ENCODE measurements around the gene STK11IP.

Gene STK11IP, protein sequence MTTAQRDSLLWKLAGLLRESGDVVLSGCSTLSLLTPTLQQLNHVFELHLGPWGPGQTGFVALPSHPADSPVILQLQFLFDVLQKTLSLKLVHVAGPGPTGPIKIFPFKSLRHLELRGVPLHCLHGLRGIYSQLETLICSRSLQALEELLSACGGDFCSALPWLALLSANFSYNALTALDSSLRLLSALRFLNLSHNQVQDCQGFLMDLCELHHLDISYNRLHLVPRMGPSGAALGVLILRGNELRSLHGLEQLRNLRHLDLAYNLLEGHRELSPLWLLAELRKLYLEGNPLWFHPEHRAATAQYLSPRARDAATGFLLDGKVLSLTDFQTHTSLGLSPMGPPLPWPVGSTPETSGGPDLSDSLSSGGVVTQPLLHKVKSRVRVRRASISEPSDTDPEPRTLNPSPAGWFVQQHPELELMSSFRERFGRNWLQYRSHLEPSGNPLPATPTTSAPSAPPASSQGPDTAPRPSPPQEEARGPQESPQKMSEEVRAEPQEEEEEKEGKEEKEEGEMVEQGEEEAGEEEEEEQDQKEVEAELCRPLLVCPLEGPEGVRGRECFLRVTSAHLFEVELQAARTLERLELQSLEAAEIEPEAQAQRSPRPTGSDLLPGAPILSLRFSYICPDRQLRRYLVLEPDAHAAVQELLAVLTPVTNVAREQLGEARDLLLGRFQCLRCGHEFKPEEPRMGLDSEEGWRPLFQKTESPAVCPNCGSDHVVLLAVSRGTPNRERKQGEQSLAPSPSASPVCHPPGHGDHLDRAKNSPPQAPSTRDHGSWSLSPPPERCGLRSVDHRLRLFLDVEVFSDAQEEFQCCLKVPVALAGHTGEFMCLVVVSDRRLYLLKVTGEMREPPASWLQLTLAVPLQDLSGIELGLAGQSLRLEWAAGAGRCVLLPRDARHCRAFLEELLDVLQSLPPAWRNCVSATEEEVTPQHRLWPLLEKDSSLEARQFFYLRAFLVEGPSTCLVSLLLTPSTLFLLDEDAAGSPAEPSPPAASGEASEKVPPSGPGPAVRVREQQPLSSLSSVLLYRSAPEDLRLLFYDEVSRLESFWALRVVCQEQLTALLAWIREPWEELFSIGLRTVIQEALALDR

DNA sequence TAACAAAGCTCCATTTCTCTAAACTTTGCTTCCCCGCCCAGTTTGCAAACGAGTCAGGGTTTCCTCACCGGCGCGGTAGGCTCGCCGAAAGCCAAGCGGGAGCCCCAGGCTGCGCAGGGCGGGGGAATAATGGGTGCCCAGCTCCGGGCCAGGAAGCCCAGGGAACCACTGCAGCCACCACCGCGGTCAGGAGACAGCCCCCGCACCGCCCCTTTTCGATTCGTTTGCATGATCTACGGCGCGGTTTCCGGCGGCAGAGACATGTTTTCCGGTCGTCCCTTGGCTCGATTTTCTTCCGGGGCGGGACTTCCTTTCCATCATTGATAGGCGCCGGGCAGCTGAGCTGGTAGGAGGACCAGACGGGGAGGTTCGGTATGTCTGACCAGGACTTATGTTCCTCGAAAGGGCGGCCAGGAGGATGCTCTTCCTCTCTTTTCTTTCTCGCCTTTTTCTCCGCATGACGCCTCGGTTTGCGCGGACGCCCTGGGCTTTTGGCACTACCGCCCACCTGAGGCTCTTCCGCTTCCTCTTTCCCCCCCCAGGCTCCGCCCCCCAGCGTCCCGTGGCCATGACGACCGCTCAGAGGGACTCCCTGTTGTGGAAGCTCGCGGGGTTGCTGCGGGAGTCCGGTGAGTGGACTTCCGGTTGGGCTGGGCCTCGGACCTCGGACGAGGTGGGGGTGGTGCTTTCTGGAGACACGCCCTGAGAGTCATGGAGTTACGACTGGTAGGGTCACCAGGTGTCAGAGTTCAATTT, at the start of gene STK11IP:
Gene STK11IP, plus strand, starts transcription at position 306 of the 756 bp plus-strand sequence. Its CDS starts 263 bp downstream, at position 569.
- TF ChIP-seq CTCF (conservative IDR thresholded peaks at IDR 0.05; ENCODE audit: low read length) = no peak
- peak; percentile 96 for DNase-seq (ENCODE audit: low read depth)
- H3K4me3 ChIP-seq (ENCODE audit: low read length) = peak within 1 kb of the TSS; percentile 95

DNA sequence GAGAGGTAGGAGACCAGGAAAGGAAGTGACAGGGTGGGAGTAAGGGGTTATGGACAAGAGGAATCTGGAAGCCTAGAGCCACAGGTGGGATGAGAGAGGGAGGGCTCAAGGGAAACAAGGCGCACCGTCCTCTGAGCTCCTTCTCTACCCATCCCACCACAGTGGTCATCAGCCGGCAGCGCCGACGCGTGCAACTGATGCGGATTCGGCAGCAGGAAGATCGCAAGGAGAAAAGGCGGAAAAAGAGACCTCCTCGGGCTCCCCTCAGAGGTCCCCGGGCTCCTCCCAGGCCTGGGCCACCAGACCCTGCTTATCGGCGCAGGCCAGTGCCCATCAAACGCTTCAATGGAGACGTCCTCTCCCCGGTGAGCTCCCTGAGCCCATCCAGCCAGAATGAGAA, 48.7 kb upstream of the STK11IP start:
- DNase-seq (ENCODE audit: low read depth) = no peak
- no peak for TF ChIP-seq CTCF (conservative IDR thresholded peaks at IDR 0.05; ENCODE audit: low read length)
- no peak overlapping the region for H3K4me3 ChIP-seq (ENCODE audit: low read length)

DNA sequence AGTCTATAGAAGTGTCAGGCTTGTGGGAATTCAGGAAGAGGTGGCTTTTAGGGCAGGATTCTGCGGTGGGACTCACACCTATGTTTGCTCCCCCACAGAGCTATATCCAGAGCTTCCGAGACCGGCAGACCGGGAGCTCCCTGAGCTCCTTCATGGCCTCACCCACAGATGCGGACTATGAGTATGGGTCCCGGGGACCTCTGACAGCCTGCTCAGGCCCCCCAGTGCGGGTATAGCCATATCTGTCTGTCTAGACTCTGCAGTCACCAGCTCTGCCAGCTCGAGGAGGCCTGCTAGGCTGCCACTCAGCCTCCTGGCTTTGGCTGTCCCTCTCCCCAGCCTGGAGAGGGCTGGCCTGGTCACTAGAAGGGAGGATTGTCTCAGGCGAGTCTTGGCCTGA, 48.0 kb upstream of the STK11IP start:
- H3K4me3 ChIP-seq (ENCODE audit: low read length) = no peak overlapping the region
- DNase-seq (ENCODE audit: low read depth) = no peak
- TF ChIP-seq CTCF (conservative IDR thresholded peaks at IDR 0.05; ENCODE audit: low read length) = no peak

GRCh38 chr2:219551441-219552381, 45.9 kb upstream of the STK11IP start:
- peak; percentile 29 for DNase-seq (ENCODE audit: low read depth)
- no peak for TF ChIP-seq CTCF (conservative IDR thresholded peaks at IDR 0.05; ENCODE audit: low read length)

GRCh38 chr2:219552382-219553167, 45.1 kb upstream of the STK11IP start:
- peak overlapping the region; percentile 69 for H3K4me3 ChIP-seq (ENCODE audit: low read length)
- no peak for TF ChIP-seq CTCF (conservative IDR thresholded peaks at IDR 0.05; ENCODE audit: low read length)
- DNase-seq (ENCODE audit: low read depth) = peak; percentile 72

More at GRCh38 chr2:219551441-219552381, 45.9 kb upstream of the STK11IP start:
- peak overlapping the region; percentile 69 for H3K4me3 ChIP-seq (ENCODE audit: low read length)
